Colonic mucosa (tissue), 4 donors: ENCODE measurements around the gene NOX3. TPM values are rescaled to one million over a fixed set of nuclear protein-coding genes. Genes with fewer than 3 reads are reported as not detected.

Source experiments
- DNase-seq: peaks from one replicate; pipeline ENCODE4 v3.0.0-alpha.2; 2020
- H3K27ac ChIP-seq: fragments of 200-600 bp; one replicate; pipeline ENCODE4 v1.8.0; 2021
- H3K27me3 ChIP-seq: fragments of 200-600 bp; one replicate; pipeline ENCODE4 v1.8.0; 2021
- H3K36me3 ChIP-seq: fragments of 200-600 bp; one replicate; pipeline ENCODE4 v1.8.0; 2021
- H3K4me1 ChIP-seq: fragments of 200-600 bp; one replicate; pipeline ENCODE4 v1.8.0; 2021; ENCODE audit warnings: mild to moderate bottlenecking
- H3K4me3 ChIP-seq: fragments of 200-600 bp; one replicate; pipeline ENCODE4 v1.8.0; 2021
- H3K9ac ChIP-seq, 2 donors: one replicate each; pipeline ENCODE4 v1.7.0; 2013; ENCODE audit warnings: control low read depth in 2 of 2, low read depth in 2 of 2, low read length in 2 of 2
- H3K9me3 ChIP-seq: fragments of 200-600 bp; one replicate; pipeline ENCODE4 v1.8.0; 2021
- intact Hi-C: fragments of 100-400 bp; cut with DNase I; formaldehyde crosslinking; loops from one replicate; pipeline ENCODE4 v1.14.1; 2022
- total RNA-seq, 2 donors: library from RNA; stranded (reverse); fragmentation: NEBNext Ultra II Directional in 1 of 2; extraction: Animal tissue kit (Norgen Biotek cat#: 25700) in 1 of 2; gene quantifications; one replicate each; pipeline ENCODE4 v1.2.1, GENCODE V29; 2021
- TF ChIP-seq, protein P1 (sequence below): fragments of 200-600 bp; IDR thresholded peaks from one replicate; pipeline ENCODE4 v1.8.0; 2022; ENCODE audit warnings: antibody characterized with exemption, mild to moderate bottlenecking
- donor health status: healthy.
- donor health status: DM: no; HTN: no; CAD: no.
- donor health status: DM: no; HTN: no; CAD: no.

Gene NOX3, protein sequence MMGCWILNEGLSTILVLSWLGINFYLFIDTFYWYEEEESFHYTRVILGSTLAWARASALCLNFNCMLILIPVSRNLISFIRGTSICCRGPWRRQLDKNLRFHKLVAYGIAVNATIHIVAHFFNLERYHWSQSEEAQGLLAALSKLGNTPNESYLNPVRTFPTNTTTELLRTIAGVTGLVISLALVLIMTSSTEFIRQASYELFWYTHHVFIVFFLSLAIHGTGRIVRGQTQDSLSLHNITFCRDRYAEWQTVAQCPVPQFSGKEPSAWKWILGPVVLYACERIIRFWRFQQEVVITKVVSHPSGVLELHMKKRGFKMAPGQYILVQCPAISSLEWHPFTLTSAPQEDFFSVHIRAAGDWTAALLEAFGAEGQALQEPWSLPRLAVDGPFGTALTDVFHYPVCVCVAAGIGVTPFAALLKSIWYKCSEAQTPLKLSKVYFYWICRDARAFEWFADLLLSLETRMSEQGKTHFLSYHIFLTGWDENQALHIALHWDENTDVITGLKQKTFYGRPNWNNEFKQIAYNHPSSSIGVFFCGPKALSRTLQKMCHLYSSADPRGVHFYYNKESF
- total RNA-seq, result not detected

DNA sequence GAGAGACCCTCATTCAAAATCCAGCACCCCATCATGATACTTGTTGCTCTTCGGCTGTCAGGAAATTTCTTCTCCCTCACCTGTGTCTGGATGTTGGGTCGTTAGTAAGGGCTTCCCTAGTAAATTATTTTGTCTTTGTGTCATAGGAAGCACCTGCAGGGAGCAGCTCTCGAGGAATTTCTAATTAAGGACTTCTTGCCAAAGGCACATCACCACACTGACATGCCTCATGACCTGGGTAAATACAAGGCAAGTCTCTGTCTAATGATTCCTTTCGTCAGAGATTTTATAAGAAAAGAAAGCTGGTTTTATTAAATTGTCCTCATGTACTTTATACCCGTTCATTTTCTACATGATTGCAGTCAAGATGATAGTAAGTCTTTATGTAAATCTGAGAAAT, at the start of gene NOX3:
Gene NOX3, minus strand, starts transcription at position 74 of the 400 bp plus-strand sequence. Its CDS starts 39 bp downstream, at position 35.
- Histone ChIP-seq H3K27ac (no peak within 1 kb of the TSS), H3K9ac (no peak within 1 kb of the TSS), H3K4me1 (no peaks in the 10 kb centered on the region), H3K36me3 (no peaks in the 10 kb centered on the region), H3K9me3 (no peaks in the 10 kb centered on the region), H3K4me3 (no peak within 1 kb of the TSS), H3K27me3 (no peaks in the 10 kb centered on the region)
- TF ChIP-seq, protein P1, sequence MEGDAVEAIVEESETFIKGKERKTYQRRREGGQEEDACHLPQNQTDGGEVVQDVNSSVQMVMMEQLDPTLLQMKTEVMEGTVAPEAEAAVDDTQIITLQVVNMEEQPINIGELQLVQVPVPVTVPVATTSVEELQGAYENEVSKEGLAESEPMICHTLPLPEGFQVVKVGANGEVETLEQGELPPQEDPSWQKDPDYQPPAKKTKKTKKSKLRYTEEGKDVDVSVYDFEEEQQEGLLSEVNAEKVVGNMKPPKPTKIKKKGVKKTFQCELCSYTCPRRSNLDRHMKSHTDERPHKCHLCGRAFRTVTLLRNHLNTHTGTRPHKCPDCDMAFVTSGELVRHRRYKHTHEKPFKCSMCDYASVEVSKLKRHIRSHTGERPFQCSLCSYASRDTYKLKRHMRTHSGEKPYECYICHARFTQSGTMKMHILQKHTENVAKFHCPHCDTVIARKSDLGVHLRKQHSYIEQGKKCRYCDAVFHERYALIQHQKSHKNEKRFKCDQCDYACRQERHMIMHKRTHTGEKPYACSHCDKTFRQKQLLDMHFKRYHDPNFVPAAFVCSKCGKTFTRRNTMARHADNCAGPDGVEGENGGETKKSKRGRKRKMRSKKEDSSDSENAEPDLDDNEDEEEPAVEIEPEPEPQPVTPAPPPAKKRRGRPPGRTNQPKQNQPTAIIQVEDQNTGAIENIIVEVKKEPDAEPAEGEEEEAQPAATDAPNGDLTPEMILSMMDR, result no peak
- intact Hi-C loops, result no loop called here
- DNase-seq, result no peak

DNA sequence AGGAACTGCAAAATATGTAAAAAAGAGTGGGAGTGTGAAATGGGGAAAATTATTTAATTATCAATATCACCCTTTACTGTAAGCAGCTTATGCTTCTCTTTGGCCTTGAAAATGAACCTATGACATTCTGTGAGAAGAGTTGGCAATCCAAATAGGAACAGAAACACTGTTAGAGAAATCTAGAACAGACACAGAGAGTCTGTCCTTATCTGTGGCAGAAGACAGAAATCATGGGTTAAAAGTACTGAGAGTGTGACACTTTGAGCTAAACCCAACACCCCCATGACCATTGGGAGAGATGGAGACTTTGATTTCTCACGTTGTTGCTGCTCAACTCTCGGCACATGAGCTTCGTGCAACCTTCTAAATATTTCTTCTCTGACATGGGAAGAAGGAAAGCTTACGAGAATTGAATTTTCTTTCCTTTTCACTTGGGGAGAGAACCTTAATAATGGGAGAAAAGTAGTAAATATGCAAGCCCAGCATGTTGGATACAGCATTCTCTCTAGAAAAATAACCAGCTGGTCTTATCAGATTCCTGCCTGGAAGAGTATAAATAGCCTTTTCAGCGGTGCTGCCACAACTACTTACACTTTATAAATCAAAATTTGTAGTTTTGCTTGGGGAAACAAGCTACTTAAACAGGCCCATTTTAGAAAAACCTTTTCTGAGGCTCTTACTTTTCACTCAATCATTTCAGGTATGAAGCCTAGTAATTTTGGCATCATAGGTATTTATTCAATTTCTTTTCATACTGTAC, 49.4 kb upstream of the NOX3 start:
- TF ChIP-seq, protein P1, result no peak
- intact Hi-C loops, result no loop called here
- Histone ChIP-seq H3K4me3 (no peak overlapping the region), H3K4me1 (no peaks in the 10 kb centered on the region), H3K36me3 (no peaks in the 10 kb centered on the region), H3K27me3 (no peaks in the 10 kb centered on the region), H3K9me3 (no peaks in the 10 kb centered on the region), H3K9ac (no peak overlapping the region), H3K27ac (no peak overlapping the region)
- no peak for DNase-seq

DNA sequence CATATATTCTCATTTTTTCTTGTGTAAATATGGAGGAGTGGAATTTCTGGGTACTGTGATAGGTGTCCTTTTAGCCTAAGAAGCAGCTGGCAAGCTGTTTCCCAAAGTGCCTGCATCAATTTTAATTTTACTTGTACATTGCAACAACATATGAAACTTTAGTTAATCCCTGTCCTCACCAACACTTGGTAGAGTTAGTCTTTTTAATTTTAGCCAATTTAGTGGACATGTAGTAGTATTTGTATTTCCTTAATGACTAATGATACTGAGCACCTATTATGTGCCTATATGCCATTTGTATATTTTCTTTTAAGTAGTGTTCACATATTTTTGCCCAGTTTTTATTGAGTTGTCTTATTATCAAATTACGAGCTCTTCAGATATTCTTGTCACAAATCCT, 46.8 kb upstream of the NOX3 start:
- Histone ChIP-seq H3K36me3 (no peaks in the 10 kb centered on the region), H3K27ac (no peak overlapping the region), H3K4me3 (no peak overlapping the region), H3K9me3 (no peaks in the 10 kb centered on the region), H3K9ac (no peak overlapping the region), H3K4me1 (no peaks in the 10 kb centered on the region), H3K27me3 (no peaks in the 10 kb centered on the region)
- TF ChIP-seq, protein P1, result no peak
- intact Hi-C loops, result no loop called here
- no peak for DNase-seq

DNA sequence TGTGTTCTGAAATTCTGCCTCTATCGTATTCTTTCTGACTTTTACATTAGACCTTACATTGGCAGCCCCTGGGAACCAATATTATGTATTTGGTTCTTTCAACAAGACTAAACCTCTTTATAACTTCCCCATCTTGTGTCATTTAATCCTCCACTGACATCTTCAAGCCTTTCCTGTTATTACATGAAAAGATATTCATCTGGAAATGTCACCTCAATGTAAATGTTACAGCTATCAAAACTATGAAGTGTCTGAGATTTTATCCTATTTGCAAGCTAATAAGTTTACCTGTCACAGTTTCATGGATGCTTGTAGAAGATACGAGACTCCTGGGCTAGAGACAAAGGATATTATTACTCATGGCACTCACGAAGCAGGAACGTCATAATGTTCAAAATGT, 43.9 kb upstream of the NOX3 start:
- no peak for DNase-seq
- Histone ChIP-seq H3K9me3 (no peaks in the 10 kb centered on the region), H3K9ac (no peak overlapping the region), H3K27ac (no peak overlapping the region), H3K36me3 (no peaks in the 10 kb centered on the region), H3K4me3 (no peak overlapping the region), H3K4me1 (no peaks in the 10 kb centered on the region), H3K27me3 (no peaks in the 10 kb centered on the region)
- intact Hi-C loops, result no loop called here
- TF ChIP-seq, protein P1, result no peak

DNA sequence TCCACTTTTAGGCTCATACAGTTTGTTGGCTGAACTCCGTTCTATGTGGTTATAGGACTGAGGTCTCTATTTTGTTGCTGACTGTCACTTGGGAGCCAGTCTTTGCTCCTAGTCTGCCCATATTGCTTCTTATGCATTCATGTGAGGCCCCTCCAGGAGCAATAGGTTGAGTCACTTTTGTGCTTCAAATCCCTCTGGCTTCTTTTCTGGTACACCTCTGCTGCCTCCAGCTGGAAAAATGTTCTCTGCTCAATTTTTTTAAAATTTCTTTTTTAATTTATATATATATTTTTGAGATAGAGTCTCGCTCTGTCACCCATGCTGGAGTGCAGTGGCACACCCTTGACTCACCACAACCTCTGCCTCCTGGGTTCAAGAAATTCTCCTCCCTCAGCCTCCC, 42.7 kb upstream of the NOX3 start:
- H3K4me1 ChIP-seq, result no peaks in the 10 kb centered on the region
- no peak overlapping the region for H3K4me3 ChIP-seq
- no peak overlapping the region for H3K27ac ChIP-seq
- TF ChIP-seq, protein P1, result no peak
- H3K27me3 ChIP-seq, result no peaks in the 10 kb centered on the region
- H3K9me3 ChIP-seq, result no peaks in the 10 kb centered on the region
- no peak overlapping the region for H3K9ac ChIP-seq
- H3K36me3 ChIP-seq, result no peaks in the 10 kb centered on the region
- DNase-seq, result no peak
- intact Hi-C loops, result no loop called here
